SK-N-MC (cell line): ENCODE results near the gene FOSL1.

ENCODE experiments used
- EZH2 ChIP-seq: fragments of 200-600 bp; sonication (generic); IDR thresholded peaks from one replicate; pipeline ENCODE4 v1.6.1; 2017; ENCODE audit warnings: antibody characterized with exemption
- POLR2AphosphoS5 ChIP-seq: IDR thresholded peaks from 2 replicates; pipeline ENCODE4 v1.6.1; 2012; ENCODE audit warnings: mild to moderate bottlenecking, low read depth, low read length, borderline replicate concordance

DNA sequence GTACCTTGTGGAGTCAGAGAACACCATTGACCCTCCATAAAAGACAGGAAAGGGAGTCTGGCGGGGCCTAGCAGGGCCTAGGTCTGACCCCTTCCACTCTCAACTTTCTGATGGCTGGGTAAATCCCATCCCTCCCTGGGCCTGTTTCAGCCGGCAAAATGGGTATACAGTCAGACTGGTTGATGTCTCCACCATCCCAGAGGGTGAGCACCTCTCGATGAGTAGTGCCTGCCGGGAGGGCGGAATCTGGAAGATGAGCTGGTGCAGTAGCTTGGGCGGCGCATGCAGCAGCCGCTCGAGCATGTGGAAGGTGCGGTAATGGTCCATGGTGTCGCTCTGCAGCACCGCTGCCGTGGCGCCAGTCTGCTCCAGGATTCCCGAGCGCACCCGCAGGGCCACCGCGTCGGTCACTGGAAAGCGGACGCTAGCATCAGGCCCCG is 12.4 kb downstream of the FOSL1 start:
- TF ChIP-seq POLR2AphosphoS5 (no peak), EZH2 (no peak)
